Hematopoietic multipotent progenitor cell treated with erythropoietin and hydrocortisone succinate and interleukin-3 and kit ligand, for 15 days (in vitro differentiated cells): Measurements from ENCODE around the gene MSANTD1.
"Not testable (repeated sequence)": the region's sequence is repeated elsewhere in the genome, so short reads cannot be mapped to it uniquely, and the experiment has no call there.

Experiments used
- DNase-seq: peaks from one replicate; pipeline ENCODE4 v3.0.0-alpha.2; 2015; ENCODE audit warnings: low spot score

The MSANTD1 gene

GRCh38 chr4:3290889-3291321 lies 41.9 kb downstream of the MSANTD1 start:
- DNase-seq: no peak

GRCh38 chr4:3291411-3291968 lies 42.5 kb downstream of the MSANTD1 start:
- no peak for DNase-seq

GRCh38 chr4:3291969-3292570 lies 43.1 kb downstream of the MSANTD1 start:
- DNase-seq: peak; percentile 34

- DNase-seq: peak; percentile 74
These were observed 43.8 kb downstream of the MSANTD1 start, which contains the start of gene RGS12 for GRCh38 chr4:3292571-3293400. Gene RGS12, plus strand, starts transcription at chr4:3293021. Its CDS starts 23,150 bp downstream, at chr4:3316171.

GRCh38 chr4:3293401-3294391 lies 44.7 kb downstream of the MSANTD1 start:
- peak; percentile 5 for DNase-seq

- DNase-seq: no peak
These were observed 45.7 kb downstream of the MSANTD1 start for GRCh38 chr4:3294401-3295241.

- no peak for DNase-seq
These were observed 47.1 kb downstream of the MSANTD1 start for GRCh38 chr4:3295837-3296624.

- no peak for DNase-seq
These were observed 47.7 kb downstream of the MSANTD1 start for GRCh38 chr4:3296651-3297050.

- no peak for DNase-seq
These were observed 48.3 kb downstream of the MSANTD1 start for GRCh38 chr4:3297066-3297859.

GRCh38 chr4:3299122-3299975 lies 50.4 kb downstream of the MSANTD1 start:
- DNase-seq: no peak

- no peak for DNase-seq
These were observed 51.2 kb downstream of the MSANTD1 start for GRCh38 chr4:3299976-3300671.

- DNase-seq: not testable (repeated sequence)
These were observed 51.9 kb downstream of the MSANTD1 start for GRCh38 chr4:3300882-3301281.

- no peak for DNase-seq
These were observed 52.7 kb downstream of the MSANTD1 start for GRCh38 chr4:3301450-3302172.

GRCh38 chr4:3302173-3302785 lies 53.3 kb downstream of the MSANTD1 start:
- no peak for DNase-seq

- DNase-seq: no peak
These were observed 54.0 kb downstream of the MSANTD1 start for GRCh38 chr4:3302786-3303564.

- no peak for DNase-seq
These were observed 54.5 kb downstream of the MSANTD1 start for GRCh38 chr4:3303565-3303824.
